ENCODE measurements around the gene RPLP1. TPM values are rescaled to one million over a fixed set of nuclear protein-coding genes. Genes with fewer than 3 reads are reported as not detected.

RPLP1 gene
- polyA plus RNA-seq, 1 of the 3 experiments (the other 2 are of a cell fraction), result 1,792 TPM

- Histone ChIP-seq H4K20me1 (ENCODE audit: insufficient read depth) (peaks cover 42% of the 10 kb centered on the region), H3K9me3 (no peaks in the 10 kb centered on the region), H3K9me2 (no peaks in the 10 kb centered on the region), H3K36me3 (replicated peaks in 1 of 2; ENCODE audit: control insufficient read depth in 1 of 2, insufficient read depth in 2 of 2, low read length in 1 of 2) (peaks cover 41 to 45% of the 10 kb centered on the region in 2 experiments), H3K79me2 (ENCODE audit: insufficient read depth) (peaks cover 43% of the 10 kb centered on the region), H3F3A (replicated peaks; ENCODE audit: insufficient read depth) (peaks cover 54% of the 10 kb centered on the region), H3K27me3 (ENCODE audit: insufficient read depth) (no peaks in the 10 kb centered on the region), H3K4me3 (ENCODE audit: low read depth in 2 of 2, low read length in 1 of 2) (peak overlapping the region; percentile 88 to 91), H3K4me1 (ENCODE audit: control insufficient read depth in 1 of 2, insufficient read depth in 2 of 2, low read depth in 1 of 2, low read length in 1 of 2) (peaks cover 10 to 16% of the 10 kb centered on the region in 2 experiments; a peak in 3 of 4 replicates), H3K4me2 (peak overlapping the region; percentile 79), H2AFZ (ENCODE audit: low read depth) (peak overlapping the region; percentile 89), H3K9ac (peak overlapping the region; percentile 96), H3K27ac (ENCODE audit: low read depth in 2 of 2, low read length in 1 of 2) (peak overlapping the region; percentile 94 to 95)
- WGBS (ENCODE audit: low lambda C conversion rate), result 14% methylated on average over 32 of the region's 32 CpGs
- TF ChIP-seq ELF1 (IDR thresholded peaks at IDR 0.05), result no peak
- no peak for TF ChIP-seq PBX3 (IDR thresholded peaks at IDR 0.05)
- no peak for TF ChIP-seq FOXM1 (IDR thresholded peaks at IDR 0.05; ENCODE audit: low read depth)
- no peak for TF ChIP-seq CHD2 (IDR thresholded peaks at IDR 0.05; ENCODE audit: low read length, partially characterized antibody)
- TF ChIP-seq GABPA (IDR thresholded peaks at IDR 0.05; ENCODE audit: low read depth), result no peak
- TF ChIP-seq GATA2 (CRISPR knock-in tag; IDR thresholded peaks at IDR 0.05), result peak; percentile 51; the same call in 1 of the 2 replicates
- TF ChIP-seq SIN3A (IDR thresholded peaks at IDR 0.05; ENCODE audit: borderline replicate concordance, low read depth, low read length), result 0 out of 2 replicates have a peak, but pooled peaks have one; percentile 23
- TF ChIP-seq RCOR1 (IDR thresholded peaks at IDR 0.05; ENCODE audit: low read length), result no peak
- POLR2A ChIA-PET, result interaction anchor here (0.6 to 3.2 kb wide), 12 partner anchors 10 to 1176 kb away, joined by 3 to 53 read pairs (median 3); partner anchors contain the start of gene KIF23
- CTCF ChIA-PET, result interaction anchor here (0.6 to 4.1 kb wide), 6 partner anchors 10 to 393 kb away, joined by 3 to 31 read pairs (median 8); no protein-coding TSS in a partner anchor
- DNase-seq, result peak; percentile 30
These were observed 497 bp upstream of the RPLP1 start for GRCh38 chr15:69451951-69452691.

- Histone ChIP-seq H3K9me3 (no peaks in the 10 kb centered on the region), H3F3A (replicated peaks; ENCODE audit: insufficient read depth) (peaks cover 78% of the 10 kb centered on the region), H2AFZ (ENCODE audit: low read depth) (no peak overlapping the region), H4K20me1 (ENCODE audit: insufficient read depth) (peaks cover 49% of the 10 kb centered on the region), H3K9me2 (no peaks in the 10 kb centered on the region), H3K79me2 (ENCODE audit: insufficient read depth) (peaks cover 48% of the 10 kb centered on the region), H3K4me3 (ENCODE audit: low read depth in 2 of 2, low read length in 1 of 2) (peak overlapping the region; percentile 88 to 91), H3K36me3 (replicated peaks in 1 of 2; ENCODE audit: control insufficient read depth in 1 of 2, insufficient read depth in 2 of 2, low read length in 1 of 2) (peaks cover 32 to 37% of the 10 kb centered on the region in 2 experiments), H3K4me2 (peak overlapping the region; percentile 79), H3K27ac (ENCODE audit: low read depth in 2 of 2, low read length in 1 of 2) (no peak overlapping the region), H3K27me3 (ENCODE audit: insufficient read depth) (no peaks in the 10 kb centered on the region), H3K4me1 (ENCODE audit: control insufficient read depth in 1 of 2, insufficient read depth in 2 of 2, low read depth in 1 of 2, low read length in 1 of 2) (peaks cover 10 to 16% of the 10 kb centered on the region in 2 experiments; a peak in 3 of 4 replicates), H3K9ac (peak overlapping the region; percentile 96; the same call in 1 of the 2 replicates)
- TF ChIP-seq NRF1 (IDR thresholded peaks at IDR 0.05; ENCODE audit: low read depth, low read length) (no peak), CHD2 (IDR thresholded peaks at IDR 0.05; ENCODE audit: low read length, partially characterized antibody) (no peak), REST (IDR thresholded peaks at IDR 0.05; ENCODE audit: low read depth, low read length) (no peak), GATA2 (CRISPR knock-in tag; IDR thresholded peaks at IDR 0.05) (no peak)
- CTCF ChIA-PET, result interaction anchor here (1.2 to 4.1 kb wide), 2 partner anchors 7 to 24 kb away, joined by 3 to 31 read pairs; no protein-coding TSS in a partner anchor
- POLR2A ChIA-PET, result no interaction called here
- no peak for DNase-seq
- 34% methylated on average over 5 of the region's 5 CpGs for WGBS (ENCODE audit: low lambda C conversion rate)
These were observed 2.3 kb downstream of the RPLP1 start for GRCh38 chr15:69454953-69455352.
